ENCODE measurements around the gene OSBP2.

The OSBP2 gene

GRCh38 chr22:30893434-30894370, 199.0 kb downstream of the OSBP2 start:
- no peaks in the 10 kb centered on the region for H4K20me1 ChIP-seq (ENCODE audit: control insufficient read depth, insufficient read depth, low read depth, low read length)

GRCh38 chr22:30894371-30894740, 199.7 kb downstream of the OSBP2 start:
- no peaks in the 10 kb centered on the region for H3K9me3 ChIP-seq (ENCODE audit: control insufficient read depth, insufficient read depth, low read length)

More at GRCh38 chr22:30893434-30894370, 199.0 kb downstream of the OSBP2 start:
- Histone ChIP-seq H3K4me2 (ENCODE audit: low read length) (no peak overlapping the region), H3K9me2 (replicated peaks; ENCODE audit: control insufficient read depth, low read length) (no peaks in the 10 kb centered on the region), H3K4me3 (ENCODE audit: low read length) (no peak overlapping the region), H3K9me3 (ENCODE audit: control insufficient read depth, insufficient read depth, low read length) (no peaks in the 10 kb centered on the region), H3K79me2 (ENCODE audit: control insufficient read depth, low read length) (no peaks in the 10 kb centered on the region), H3K27me3 (ENCODE audit: control insufficient read depth, low read length) (no peaks in the 10 kb centered on the region), H3F3A (ENCODE audit: control insufficient read depth, insufficient read depth) (no peaks in the 10 kb centered on the region), H3K4me1 (ENCODE audit: control insufficient read depth, low read length) (no peaks in the 10 kb centered on the region), H3K27ac (ENCODE audit: low read depth, low read length) (no peak overlapping the region), H3K36me3 (ENCODE audit: control insufficient read depth, low read length) (no peaks in the 10 kb centered on the region)
- TF ChIP-seq EZH2phosphoT487 (IDR thresholded peaks at IDR 0.05; ENCODE audit: borderline replicate concordance, low read length) (no peak), CTCF (IDR thresholded peaks at IDR 0.05; ENCODE audit: low read depth, low read length, poor library complexity, severe bottlenecking) (no peak)

GRCh38 chr22:30902496-30903357, 208.1 kb downstream of the OSBP2 start:
- Histone ChIP-seq H3K36me3 (ENCODE audit: control insufficient read depth, low read length) (no peaks in the 10 kb centered on the region), H3K4me1 (ENCODE audit: control insufficient read depth, low read length) (peaks cover 14% of the 10 kb centered on the region), H3K4me3 (ENCODE audit: low read length) (no peak overlapping the region), H3K9me2 (replicated peaks; ENCODE audit: control insufficient read depth, low read length) (no peaks in the 10 kb centered on the region), H3K4me2 (ENCODE audit: low read length) (peak overlapping the region; percentile 21; the same call in 1 of the 2 replicates), H3K27ac (ENCODE audit: low read depth, low read length) (no peak overlapping the region), H4K20me1 (ENCODE audit: control insufficient read depth, insufficient read depth, low read depth, low read length) (no peaks in the 10 kb centered on the region), H3F3A (ENCODE audit: control insufficient read depth, insufficient read depth) (no peaks in the 10 kb centered on the region), H3K27me3 (ENCODE audit: control insufficient read depth, low read length) (no peaks in the 10 kb centered on the region), H3K9me3 (ENCODE audit: control insufficient read depth, insufficient read depth, low read length) (no peaks in the 10 kb centered on the region), H3K79me2 (ENCODE audit: control insufficient read depth, low read length) (no peaks in the 10 kb centered on the region)
- no peak for TF ChIP-seq CTCF (IDR thresholded peaks at IDR 0.05; ENCODE audit: low read depth, low read length, poor library complexity, severe bottlenecking)
- no peak for TF ChIP-seq EZH2phosphoT487 (IDR thresholded peaks at IDR 0.05; ENCODE audit: borderline replicate concordance, low read length)

More at GRCh38 chr22:30894371-30894740, 199.7 kb downstream of the OSBP2 start:
- no peaks in the 10 kb centered on the region for H3K79me2 ChIP-seq (ENCODE audit: control insufficient read depth, low read length)
- no peaks in the 10 kb centered on the region for H3K36me3 ChIP-seq (ENCODE audit: control insufficient read depth, low read length)
- no peaks in the 10 kb centered on the region for H3K27me3 ChIP-seq (ENCODE audit: control insufficient read depth, low read length)
- H3F3A ChIP-seq (ENCODE audit: control insufficient read depth, insufficient read depth) = no peaks in the 10 kb centered on the region
- no peaks in the 10 kb centered on the region for H3K9me2 ChIP-seq (replicated peaks; ENCODE audit: control insufficient read depth, low read length)
- H4K20me1 ChIP-seq (ENCODE audit: control insufficient read depth, insufficient read depth, low read depth, low read length) = no peaks in the 10 kb centered on the region
- TF ChIP-seq CTCF (IDR thresholded peaks at IDR 0.05; ENCODE audit: low read depth, low read length, poor library complexity, severe bottlenecking) (no peak), EZH2phosphoT487 (IDR thresholded peaks at IDR 0.05; ENCODE audit: borderline replicate concordance, low read length) (no peak)
- no peak overlapping the region for H3K4me3 ChIP-seq (ENCODE audit: low read length)
- no peaks in the 10 kb centered on the region for H3K4me1 ChIP-seq (ENCODE audit: control insufficient read depth, low read length)
- H3K4me2 ChIP-seq (ENCODE audit: low read length) = no peak overlapping the region
- no peak overlapping the region for H3K27ac ChIP-seq (ENCODE audit: low read depth, low read length)
